CD4-positive, alpha-beta T cell treated with Interleukin-4 for 1 hour (primary cell): ENCODE results near the gene KIF1B.
"Not testable (repeated sequence)": the region's sequence is repeated elsewhere in the genome, so short reads cannot be mapped to it uniquely, and the experiment has no call there.

Source experiments
- DNase-seq, 2 donors: peaks; one replicate each; pipeline ENCODE4 v3.0.0-alpha.2; 2020 to 2022

The KIF1B gene

DNA sequence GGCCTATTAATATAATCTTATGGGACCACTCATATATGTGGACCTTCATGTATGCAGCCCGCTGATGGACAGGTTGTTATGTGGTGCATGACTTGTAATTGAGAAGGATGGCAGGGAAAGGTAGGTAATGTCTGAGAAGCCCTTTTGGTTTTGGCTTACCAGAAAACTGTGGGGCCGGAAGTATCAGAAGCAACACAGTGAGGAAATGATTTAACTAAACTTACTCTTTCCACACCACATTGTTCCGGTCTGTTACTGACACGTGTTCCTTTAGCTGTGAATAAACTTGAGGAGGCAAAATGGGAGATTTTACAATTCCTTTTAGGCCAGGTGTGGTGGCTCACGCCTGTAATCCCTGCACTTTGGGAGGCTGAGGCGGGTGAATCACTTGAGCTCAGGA lies 32.4 kb downstream of the KIF1B start:
- DNase-seq: no peak

DNA sequence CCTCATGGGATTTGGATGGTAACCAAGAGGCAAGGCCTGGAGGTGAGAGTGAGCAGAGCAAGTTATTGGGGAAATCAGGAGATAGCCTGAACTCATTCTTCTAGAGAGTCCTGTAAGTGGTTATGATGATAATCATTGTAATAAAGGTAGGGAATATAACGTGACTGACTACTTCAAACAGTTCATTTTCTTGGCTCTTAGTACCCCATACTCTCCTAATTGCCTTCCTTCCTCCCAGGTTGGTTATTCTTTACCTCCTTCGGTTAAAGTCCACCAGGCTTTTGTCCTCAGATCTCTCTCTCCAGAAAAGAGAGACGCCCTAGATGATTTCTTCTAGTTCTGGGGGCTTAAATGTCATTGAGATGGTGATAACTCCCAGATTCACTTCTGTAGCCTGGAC lies 35.3 kb downstream of the KIF1B start:
- no peak for DNase-seq

DNA sequence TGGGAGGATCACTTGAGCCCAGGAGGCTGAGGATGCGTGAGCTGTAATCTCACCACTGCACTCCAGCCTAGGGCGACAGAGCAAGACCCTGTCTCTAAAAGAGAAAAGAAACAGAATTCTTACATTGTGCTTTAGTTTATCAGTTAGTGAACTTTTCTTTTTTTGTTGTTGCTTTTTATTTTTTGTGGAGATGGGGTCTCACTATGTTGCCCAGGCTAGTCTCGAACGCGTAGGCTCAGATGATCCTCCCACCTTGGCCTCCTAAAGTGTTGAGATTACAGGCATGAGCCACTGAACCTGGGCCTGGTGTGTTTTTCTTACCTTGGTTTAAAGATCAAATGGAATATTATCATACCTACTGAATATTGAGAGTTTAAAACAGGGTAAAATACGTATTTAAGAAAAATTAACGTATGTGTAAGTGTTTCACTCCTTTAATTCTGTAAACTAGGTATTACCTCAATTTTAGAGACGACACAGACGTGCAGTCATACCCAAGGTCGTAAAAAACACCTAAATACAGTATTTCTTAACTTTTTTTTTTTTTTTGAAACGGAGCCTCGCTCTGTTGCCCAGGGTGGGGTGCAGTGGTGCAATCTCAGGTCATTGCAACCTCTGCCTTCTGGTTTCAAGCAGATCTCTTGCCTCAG lies 39.6 kb downstream of the KIF1B start:
- DNase-seq: no peak

- no peak for DNase-seq
These were observed 40.3 kb downstream of the KIF1B start for GRCh38 chr1:10250663-10251062.

- not testable (repeated sequence) for DNase-seq
These were observed 41.1 kb downstream of the KIF1B start for GRCh38 chr1:10251325-10252108.

- no peak for DNase-seq
These were observed 42.1 kb downstream of the KIF1B start for GRCh38 chr1:10252508-10252907.

DNA sequence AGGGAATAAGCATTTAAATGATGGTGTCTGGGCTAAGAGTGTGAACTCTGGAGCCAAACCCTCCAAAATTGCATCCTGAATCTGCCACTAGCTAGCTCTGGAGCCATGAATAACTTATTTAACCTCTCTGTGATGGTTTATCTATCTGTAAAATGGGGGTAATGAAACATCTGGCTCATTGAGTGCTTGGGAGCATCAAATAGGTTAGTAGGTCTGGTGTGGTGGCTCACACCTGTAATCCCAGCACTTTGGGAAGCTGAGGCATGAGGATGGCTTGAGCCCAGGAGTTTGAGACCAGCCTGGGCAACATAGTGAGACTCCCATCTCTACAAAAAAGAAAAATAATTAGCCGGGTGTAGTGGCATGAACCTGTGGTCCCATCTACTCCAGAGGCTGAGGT lies 42.8 kb downstream of the KIF1B start:
- DNase-seq: no peak

GRCh38 chr1:10253755-10254154 lies 43.4 kb downstream of the KIF1B start:
- DNase-seq: no peak

- no peak for DNase-seq
These were observed 47.5 kb downstream of the KIF1B start for GRCh38 chr1:10257851-10258250.

DNA sequence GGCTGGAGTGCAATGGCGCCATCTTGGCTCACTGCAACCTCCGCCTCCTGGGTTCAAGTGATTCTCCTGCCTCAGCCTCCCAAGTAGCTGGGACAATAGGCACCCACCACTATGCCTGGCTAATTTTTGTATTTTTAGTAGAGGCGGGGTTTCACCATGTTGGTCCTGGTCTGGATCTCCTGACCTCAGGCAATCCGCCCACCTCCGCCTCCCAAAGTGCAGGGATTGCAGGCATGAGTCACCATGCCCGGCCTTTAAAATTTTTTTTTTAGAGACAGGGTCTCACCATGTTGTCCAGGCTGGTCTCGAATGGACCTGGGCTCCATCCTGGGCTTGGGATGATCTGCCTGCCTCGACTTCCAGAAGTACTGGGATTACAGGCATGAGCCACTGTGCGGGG lies 49.2 kb downstream of the KIF1B start:
- not testable (repeated sequence) for DNase-seq

DNA sequence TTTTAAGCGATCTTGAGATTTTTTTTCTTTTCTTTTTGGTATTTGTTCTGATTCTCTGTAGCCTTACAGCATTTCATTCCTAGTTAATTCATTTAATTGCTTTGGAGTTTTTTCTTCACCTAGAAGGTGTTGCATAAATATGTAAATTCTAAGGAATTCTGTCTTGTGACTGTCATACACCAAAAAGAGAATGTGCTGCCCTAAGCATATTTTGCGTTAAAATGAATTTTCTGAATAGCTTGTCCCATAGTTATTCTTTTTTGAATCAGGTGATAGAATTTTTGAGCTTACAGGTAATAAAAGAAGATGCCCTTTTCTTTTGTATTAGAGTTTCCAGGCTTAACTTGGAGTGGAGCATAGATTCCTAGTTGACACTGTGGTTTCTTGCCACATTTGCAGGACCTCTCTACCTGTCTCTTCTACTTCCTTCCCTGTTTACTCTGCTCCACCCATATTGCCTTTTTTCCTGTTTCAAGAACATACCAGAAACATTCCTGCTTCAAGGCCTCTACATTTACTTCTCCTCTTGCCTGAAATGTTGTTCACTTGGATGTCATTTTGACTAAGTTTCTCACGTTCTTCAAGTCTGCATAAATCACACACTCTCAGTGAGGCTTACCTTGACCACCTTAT lies 53.2 kb downstream of the KIF1B start:
- no peak for DNase-seq

GRCh38 chr1:10265027-10265426 lies 54.7 kb downstream of the KIF1B start:
- DNase-seq: no peak

GRCh38 chr1:10265900-10266299 lies 55.5 kb downstream of the KIF1B start:
- no peak for DNase-seq

DNA sequence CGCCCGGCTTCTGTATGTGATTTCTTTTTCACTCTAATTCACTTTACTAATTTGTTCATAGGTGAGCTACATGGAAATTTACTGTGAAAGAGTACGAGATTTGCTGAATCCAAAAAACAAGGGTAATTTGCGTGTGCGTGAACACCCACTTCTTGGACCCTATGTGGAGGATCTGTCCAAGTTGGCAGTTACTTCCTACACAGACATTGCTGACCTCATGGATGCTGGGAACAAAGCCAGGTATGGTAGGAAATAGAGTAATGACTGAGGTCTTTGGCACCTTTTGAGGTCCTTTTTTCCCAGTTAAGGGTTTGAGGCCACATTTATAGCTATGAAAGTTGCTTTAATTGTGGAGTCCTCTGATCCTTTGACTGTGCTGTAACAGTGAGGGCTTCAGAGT lies 56.9 kb downstream of the KIF1B start:
- no peak for DNase-seq

DNA sequence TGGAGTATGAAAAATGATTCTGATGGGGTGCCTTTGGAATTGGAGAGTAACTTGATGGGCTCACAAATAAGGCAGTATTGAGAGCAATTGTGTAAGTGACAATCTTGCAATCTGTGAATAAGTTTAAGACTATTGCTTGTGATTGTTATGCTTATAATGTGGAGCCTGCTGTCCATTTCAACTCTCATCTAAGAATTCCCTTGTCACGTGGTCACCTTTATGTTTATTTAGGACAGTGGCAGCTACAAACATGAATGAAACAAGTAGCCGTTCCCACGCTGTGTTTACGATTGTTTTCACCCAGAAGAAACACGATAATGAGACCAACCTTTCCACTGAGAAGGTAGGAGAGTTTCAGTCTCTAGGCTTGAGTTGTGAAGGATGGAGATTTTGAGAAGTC lies 57.6 kb downstream of the KIF1B start:
- DNase-seq: no peak

- DNase-seq: no peak
These were observed 60.7 kb downstream of the KIF1B start for GRCh38 chr1:10271090-10271489.

GRCh38 chr1:10271869-10272268 lies 61.5 kb downstream of the KIF1B start:
- DNase-seq: no peak

- no peak for DNase-seq
These were observed 61.9 kb downstream of the KIF1B start for GRCh38 chr1:10272274-10272673.

DNA sequence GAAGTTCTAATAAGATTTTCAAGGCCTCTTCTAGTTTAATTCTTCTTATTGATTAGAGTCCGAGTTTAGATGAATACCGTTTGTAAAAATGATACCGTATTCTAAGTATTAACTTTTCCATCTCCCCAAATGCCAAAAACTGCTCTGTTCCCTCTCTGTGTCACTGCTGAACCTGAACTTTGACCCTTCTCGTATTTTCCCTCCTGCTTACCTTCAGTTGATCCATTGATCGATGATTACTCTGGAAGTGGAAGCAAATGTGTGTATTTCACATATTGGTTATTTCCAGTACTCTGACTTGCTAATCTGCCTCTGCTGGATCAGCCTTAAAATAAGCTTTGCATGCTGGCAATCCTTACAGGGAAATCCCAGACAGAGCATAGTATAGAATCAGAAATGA lies 68.5 kb downstream of the KIF1B start:
- DNase-seq: no peak

- DNase-seq: no peak
These were observed 70.3 kb downstream of the KIF1B start for GRCh38 chr1:10280439-10281350.

GRCh38 chr1:10283318-10283984 lies 73.1 kb downstream of the KIF1B start:
- no peak for DNase-seq

- no peak for DNase-seq
These were observed 75.9 kb downstream of the KIF1B start for GRCh38 chr1:10286244-10286643.
